HL-60 (cell line): ENCODE measurements around the gene FGF18.

Experiments
- CTCF ChIP-seq: IDR thresholded peaks from one replicate; pipeline ENCODE4 v1.5.1; 2011; ENCODE audit warnings: low read length, control low read depth, inconsistent platforms; ENCODE audit not compliant: insufficient read depth
- GABPA ChIP-seq: IDR thresholded peaks from 2 replicates; pipeline ENCODE4 v1.6.1; 2012; ENCODE audit warnings: low read depth
- POLR2AphosphoS5 ChIP-seq: IDR thresholded peaks from 2 replicates; pipeline ENCODE4 v1.6.1; 2012; ENCODE audit warnings: low read depth
- REST ChIP-seq: IDR thresholded peaks from 2 replicates; pipeline ENCODE4 v1.6.1; 2012; ENCODE audit warnings: low read depth; ENCODE audit not compliant: insufficient replicate concordance

- TF ChIP-seq CTCF (no peak), REST (no peak), GABPA (no peak), POLR2AphosphoS5 (no peak)
These were observed 30.0 kb downstream of the FGF18 start for GRCh38 chr5:171449426-171449825.
